PC-9 (cell line): ENCODE measurements around the gene MYMX. TPM values are rescaled to one million over a fixed set of nuclear protein-coding genes. Genes with fewer than 3 reads are reported as not detected.

Experiments used
- BruUV-seq: library from RNA; stranded (reverse); fragments of 400-500 nt; replicated peaks from 2 replicates; lab custom pipeline; 2021; lab: Mats Ljungman, UMichigan
- CTCF ChIA-PET: fragments of 300-600 bp; sonication (Branson Sonifier 250); formaldehyde crosslinking; loops from one replicate; lab custom pipeline; 2022; ENCODE audit warnings: antibody characterized with exemption; lab: Charles Lee
- POLR2A ChIA-PET: fragments of 300-600 bp; sonication (Branson Sonifier 250); formaldehyde crosslinking; loops from one replicate; lab custom pipeline; 2022; ENCODE audit warnings: antibody characterized with exemption; ENCODE audit not compliant: unreplicated experiment; lab: Charles Lee
- DNase-seq, 2 experiments: peaks; one replicate each; pipeline versions ENCODE4 v3.0.0 to v3.0.0-alpha.2; 2015 to 2022; ENCODE audit warnings: mixed read lengths in 1 of 2
- H2AFZ ChIP-seq: fragments of 200-600 bp; sonication (generic); 2 replicates; pipeline ENCODE4 v1.8.1; 2017; ENCODE audit warnings: antibody characterized with exemption
- H3F3A ChIP-seq: fragments of 200-600 bp; sonication (generic); 2 replicates; pipeline ENCODE4 v1.8.1; 2017; ENCODE audit warnings: antibody characterized with exemption, mild to moderate bottlenecking, low read depth; ENCODE audit not compliant: insufficient read depth
- H3K27ac ChIP-seq: fragments of 200-600 bp; sonication (generic); 2 replicates; pipeline ENCODE4 v1.6.1; 2016; ENCODE audit warnings: mixed run types
- H3K27me3 ChIP-seq: fragments of 200-600 bp; sonication (generic); 2 replicates; pipeline ENCODE4 v1.6.1; 2016; ENCODE audit warnings: low read depth, mixed run types; ENCODE audit not compliant: insufficient read depth
- H3K36me3 ChIP-seq: fragments of 200-600 bp; sonication (generic); 2 replicates; pipeline ENCODE4 v1.6.1; 2016; ENCODE audit warnings: low read depth, mixed run types
- H3K4me1 ChIP-seq: fragments of 200-600 bp; sonication (generic); replicated peaks from 2 replicates; pipeline ENCODE4 v1.6.1; 2016; ENCODE audit warnings: mixed run types; ENCODE audit not compliant: insufficient read depth
- H3K4me2 ChIP-seq: fragments of 200-600 bp; sonication (generic); 2 replicates; pipeline ENCODE4 v1.6.1; 2017; ENCODE audit warnings: mixed run types
- H3K4me3 ChIP-seq: fragments of 200-600 bp; sonication (generic); 2 replicates; pipeline ENCODE4 v1.6.1; 2016; ENCODE audit warnings: mixed run types
- H3K79me2 ChIP-seq: fragments of 200-600 bp; sonication (generic); 2 replicates; pipeline ENCODE4 v1.6.1; 2017; ENCODE audit warnings: low read depth, mixed run types
- H3K9me2 ChIP-seq: fragments of 200-600 bp; sonication (generic); 2 replicates; pipeline ENCODE4 v1.8.1; 2017; ENCODE audit warnings: mild to moderate bottlenecking; ENCODE audit not compliant: insufficient read depth
- H3K9me3 ChIP-seq: fragments of 200-600 bp; sonication (generic); 2 replicates; pipeline ENCODE4 v1.8.1; 2016; ENCODE audit warnings: low read depth; ENCODE audit not compliant: insufficient read depth
- H4K20me1 ChIP-seq: fragments of 200-600 bp; sonication (generic); 2 replicates; pipeline ENCODE4 v1.8.1; 2017; ENCODE audit not compliant: insufficient read depth
- CTCF ChIP-seq: fragments of 200-600 bp; sonication (generic); conservative IDR thresholded peaks from 2 replicates; pipeline ENCODE4 v1.6.1; 2017; ENCODE audit warnings: mixed run types, antibody characterized with exemption, mild to moderate bottlenecking, moderate library complexity
- EZH2 ChIP-seq: fragments of 200-600 bp; sonication (generic); IDR thresholded peaks from 2 replicates; pipeline ENCODE4 v1.8.0; 2017; ENCODE audit warnings: antibody characterized with exemption, low read depth
- intact Hi-C: fragments of 100-400 bp; cut with micrococcal nuclease; formaldehyde crosslinking; loops from one replicate; pipeline ENCODE4 v1.10.0; 2022; ENCODE audit not compliant: unreplicated experiment
- total RNA-seq: library from RNA; stranded (reverse); gene quantifications from 2 replicates; pipeline ENCODE4 v1.2.3, GENCODE V29; 2021

MYMX gene
- total RNA-seq, 1 experiment from 2014 or later, result not detected

- CTCF ChIA-PET, result interaction anchor here (0.7 to 1.0 kb wide), 3 partner anchors 42 to 649 kb away, joined by 3 to 9 read pairs (median 4); no protein-coding TSS in a partner anchor
- Histone ChIP-seq H3K27me3 (no peaks in the 10 kb centered on the region), H3K9me2 (no peaks in the 10 kb centered on the region), H4K20me1 (peaks cover 1% of the 10 kb centered on the region; the same call in 1 of the 2 replicates), H2AFZ (no peak overlapping the region; the same call in 1 of the 2 replicates), H3K4me2 (peak overlapping the region; percentile 86), H3K36me3 (no peaks in the 10 kb centered on the region), H3K4me1 (peaks cover 35% of the 10 kb centered on the region), H3K27ac (no peak overlapping the region), H3F3A (peaks cover 24% of the 10 kb centered on the region; the same call in 1 of the 2 replicates), H3K79me2 (peaks cover 12% of the 10 kb centered on the region), H3K9me3 (no peaks in the 10 kb centered on the region), H3K4me3 (peak overlapping the region; percentile 64)
- intact Hi-C loops, result loop anchor here (1.0 kb wide), 1 partner anchor 33 kb away; no protein-coding TSS in a partner anchor
- no peak for DNase-seq
- TF ChIP-seq EZH2, result no peak
- POLR2A ChIA-PET, result interaction anchor here (0.5 to 0.7 kb wide), 4 partner anchors 19 to 419 kb away, joined by 3 to 14 read pairs (median 4); no protein-coding TSS in a partner anchor
- BruUV-seq, result TSS peak; percentile 50
Measured at GRCh38 chr6:44219815-44220784, 3.4 kb downstream of the MYMX start.

DNA sequence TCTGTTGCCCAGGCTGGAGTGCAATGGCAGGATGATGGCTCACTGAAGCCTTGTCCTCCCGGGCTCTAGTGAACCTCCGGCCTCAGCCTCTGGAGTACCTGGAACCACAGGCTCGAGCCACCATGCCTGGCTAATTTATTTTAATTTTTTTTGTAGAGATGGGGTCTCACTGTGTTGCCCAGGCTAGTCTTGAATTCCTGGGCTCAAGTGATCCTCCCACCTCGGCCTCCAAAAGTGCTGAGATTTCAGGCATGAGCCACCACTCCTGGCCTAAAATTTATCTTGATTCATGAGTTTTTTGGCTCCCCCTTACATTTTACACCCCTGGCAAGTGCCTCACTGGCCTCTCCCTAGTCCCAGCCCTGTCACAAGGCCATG, 4.2 kb downstream of the MYMX start:
- Histone ChIP-seq H3K9me3 (no peaks in the 10 kb centered on the region), H3K4me1 (peaks cover 35% of the 10 kb centered on the region), H3K27ac (no peak overlapping the region), H3K79me2 (peaks cover 17% of the 10 kb centered on the region), H3K4me2 (no peak overlapping the region; the same call in 1 of the 2 replicates), H3K4me3 (no peak overlapping the region), H4K20me1 (peaks cover 3% of the 10 kb centered on the region; the same call in 1 of the 2 replicates), H3K36me3 (no peaks in the 10 kb centered on the region), H2AFZ (no peak overlapping the region), H3K27me3 (no peaks in the 10 kb centered on the region), H3F3A (peaks cover 24% of the 10 kb centered on the region; the same call in 1 of the 2 replicates), H3K9me2 (no peaks in the 10 kb centered on the region)
- intact Hi-C loops, result loop anchor here (1.0 kb wide), 2 partner anchors 32 to 49 kb away; no protein-coding TSS in a partner anchor
- BruUV-seq, result no TSS peak
- DNase-seq, result no peak
- ChIA-PET CTCF (interaction anchor here (0.7 kb wide), 1 partner anchor 650 kb away, joined by 3 read pairs; no protein-coding TSS in a partner anchor), POLR2A (interaction anchor here (0.6 kb wide), 1 partner anchor 21 kb away, joined by 6 read pairs; no protein-coding TSS in a partner anchor)
- TF ChIP-seq CTCF (no peak), EZH2 (no peak)

DNA sequence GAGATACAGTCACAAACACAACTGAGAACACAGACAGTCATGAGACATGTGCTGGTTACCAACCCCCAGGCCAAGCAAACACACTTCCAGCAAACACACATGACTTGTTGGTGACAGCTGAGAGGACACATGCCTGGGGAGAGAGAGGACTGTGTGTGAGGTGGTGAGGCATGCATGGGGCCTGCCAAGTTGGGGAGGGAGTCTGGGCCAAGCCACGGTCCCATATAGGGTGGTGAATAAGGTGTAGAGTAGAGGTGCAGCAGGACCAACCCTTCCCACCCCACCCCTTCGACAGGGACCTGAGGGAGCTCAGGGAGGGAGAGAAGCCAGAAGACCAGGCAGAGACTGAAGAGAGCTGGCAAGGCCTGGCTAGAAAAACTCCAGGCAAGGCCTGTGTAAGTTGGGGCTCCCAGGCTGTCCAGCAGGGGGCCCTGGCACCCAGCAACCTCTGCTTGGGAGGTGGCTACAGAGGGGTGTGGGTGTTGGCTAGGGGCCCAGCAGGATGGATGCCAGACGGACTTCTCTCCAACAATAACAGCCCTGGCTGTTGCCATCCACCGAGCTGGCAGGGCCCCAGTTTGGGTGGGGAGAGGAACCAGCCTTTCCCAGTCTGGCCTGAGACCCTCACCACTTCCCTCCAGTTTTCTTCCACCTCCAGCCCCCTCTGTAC, 4.7 kb downstream of the MYMX start:
- BruUV-seq, result no TSS peak
- H3K27me3 ChIP-seq, result no peaks in the 10 kb centered on the region
- peak; percentile 77 to 91 for DNase-seq
- H3F3A ChIP-seq, result peaks cover 24% of the 10 kb centered on the region; the same call in 1 of the 2 replicates
- H3K9me3 ChIP-seq, result no peaks in the 10 kb centered on the region
- CTCF ChIA-PET, result interaction anchor here (0.6 to 0.7 kb wide), 5 partner anchors 25 to 228 kb away, joined by 3 to 23 read pairs (median 9); partner anchors contain the start of gene HSP90AB1
- H3K79me2 ChIP-seq, result peaks cover 17% of the 10 kb centered on the region
- TF ChIP-seq EZH2 (no peak), CTCF (peak; percentile 86)
- peaks cover 3% of the 10 kb centered on the region; the same call in 1 of the 2 replicates for H4K20me1 ChIP-seq
- H3K9me2 ChIP-seq, result no peaks in the 10 kb centered on the region
- H3K4me3 ChIP-seq, result no peak overlapping the region
- H3K4me2 ChIP-seq, result peak overlapping the region; percentile 53
- no peak overlapping the region for H2AFZ ChIP-seq
- intact Hi-C loops, result loop anchor here (1.0 kb wide), 1 partner anchor 49 kb away; no protein-coding TSS in a partner anchor
- H3K36me3 ChIP-seq, result no peaks in the 10 kb centered on the region
- no peak overlapping the region for H3K27ac ChIP-seq
- peaks cover 35% of the 10 kb centered on the region for H3K4me1 ChIP-seq
- POLR2A ChIA-PET, result interaction anchor here (0.6 to 0.8 kb wide), 3 partner anchors 21 to 122 kb away, joined by 4 to 6 read pairs (median 5); no protein-coding TSS in a partner anchor
